Stimulated activated CD8-positive, alpha-beta memory T cell treated with anti-CD3 and anti-CD28 coated beads, Interleukin-4, amount 100 ng/mL, for 1 hour (primary cell): ENCODE results near the gene LUZP2.

Experiments used
- DNase-seq, 2 donors: peaks; one replicate each; pipeline ENCODE4 v3.0.0-alpha.2; 2020; ENCODE audit warnings: low read depth in 2 of 2, low spot score in 1 of 2

The LUZP2 gene

GRCh38 chr11:24560324-24560723 lies 63.5 kb downstream of the LUZP2 start:
- DNase-seq, result no peak

DNA sequence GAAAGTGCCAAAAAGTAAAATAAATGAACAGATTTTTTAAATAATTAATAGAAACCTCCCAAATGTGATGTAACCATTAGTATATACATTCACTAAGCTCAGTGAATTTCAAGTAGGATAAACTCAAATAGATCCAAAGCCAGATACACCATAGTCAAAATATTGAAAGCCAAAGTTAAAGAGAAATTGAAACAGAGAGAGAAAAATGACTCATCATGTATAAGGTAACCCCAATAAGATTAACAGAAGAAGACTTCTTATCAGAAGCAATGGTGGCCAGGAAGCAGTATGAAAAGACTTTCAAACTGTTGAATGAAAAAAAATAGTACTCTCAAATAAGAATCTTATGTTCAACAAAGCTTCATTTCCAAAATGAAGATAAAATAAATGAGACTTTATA lies 70.5 kb downstream of the LUZP2 start:
- no peak for DNase-seq

GRCh38 chr11:24572376-24572775 lies 75.5 kb downstream of the LUZP2 start:
- DNase-seq, result no peak

DNA sequence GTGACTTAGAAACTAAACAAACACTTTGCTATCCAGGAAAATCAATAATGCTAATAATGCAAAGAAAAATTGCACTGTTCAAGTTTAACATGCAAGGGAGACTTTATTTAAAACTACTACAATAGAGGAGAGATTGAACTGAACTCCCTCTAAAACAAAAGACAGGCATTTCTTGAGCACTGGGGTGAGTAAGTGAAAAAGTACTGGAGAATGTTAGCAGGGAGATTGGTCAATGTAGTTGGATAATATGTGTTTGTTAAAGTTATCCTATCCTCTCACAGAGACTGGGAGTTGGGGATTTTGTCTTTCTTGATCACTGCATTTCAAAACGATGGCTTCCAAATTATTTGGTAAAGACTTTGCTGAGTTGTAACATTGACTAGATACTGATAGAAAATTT lies 77.6 kb downstream of the LUZP2 start:
- DNase-seq, result no peak

DNA sequence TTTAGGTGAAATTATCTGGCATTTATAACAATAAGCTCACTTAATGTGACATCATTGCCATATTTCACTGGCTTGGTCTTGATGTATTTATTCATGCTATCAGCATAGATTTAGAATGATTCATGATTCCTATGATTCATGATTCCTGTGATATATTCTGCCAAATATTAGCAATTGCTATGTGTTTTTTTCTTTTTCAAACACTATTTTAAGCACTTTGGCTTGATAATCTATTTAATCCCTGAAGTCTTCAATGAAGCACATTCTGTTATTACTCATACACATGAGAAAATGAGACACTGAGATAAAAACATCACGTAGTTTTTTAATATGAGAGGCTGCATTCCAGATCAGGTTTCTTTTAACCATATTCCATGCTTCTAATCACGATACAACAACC lies 78.5 kb downstream of the LUZP2 start:
- DNase-seq, result no peak

- DNase-seq, result no peak
These were observed 88.3 kb downstream of the LUZP2 start for GRCh38 chr11:24585192-24585591.

DNA sequence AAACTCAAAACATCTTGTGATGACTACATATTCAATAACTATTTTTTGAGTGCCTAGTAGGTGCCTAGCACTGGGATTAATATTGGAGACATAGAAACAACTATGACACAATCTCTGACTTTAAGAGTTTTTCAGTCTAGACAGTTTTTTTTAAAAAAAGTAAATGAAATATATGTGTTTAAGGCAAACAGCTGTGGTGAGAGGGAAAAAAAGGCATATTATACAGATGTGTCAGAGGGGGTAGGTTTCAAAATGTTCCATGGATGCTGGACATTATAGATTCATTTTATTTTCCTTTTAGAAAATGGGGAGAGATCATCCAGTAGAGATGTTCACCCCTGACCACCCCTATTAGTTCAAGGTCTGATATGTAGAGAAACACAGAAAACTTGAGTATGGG lies 90.8 kb downstream of the LUZP2 start:
- DNase-seq, result no peak

DNA sequence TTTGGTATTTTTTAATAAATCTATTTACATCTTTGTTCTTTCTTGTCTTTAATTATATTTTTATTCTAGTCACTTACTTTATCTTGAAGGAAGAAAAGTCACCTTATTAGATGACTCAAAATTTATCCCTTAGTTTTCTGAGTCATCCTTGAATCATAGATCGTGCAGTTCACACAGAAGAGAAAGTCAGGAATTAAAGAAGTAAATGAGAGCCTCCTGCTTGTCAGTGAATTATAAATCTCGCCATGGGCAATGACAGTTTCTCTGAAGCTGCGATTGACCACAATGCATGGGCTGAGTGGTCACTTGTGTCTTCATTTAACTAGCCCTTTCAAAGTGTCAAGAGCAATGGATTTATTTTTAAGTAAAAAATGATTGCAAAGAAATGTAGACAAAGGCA lies 91.2 kb downstream of the LUZP2 start:
- no peak for DNase-seq

GRCh38 chr11:24589064-24589463 lies 92.2 kb downstream of the LUZP2 start:
- no peak for DNase-seq

- no peak for DNase-seq
These were observed 94.4 kb downstream of the LUZP2 start for GRCh38 chr11:24591283-24591682.

- DNase-seq, result no peak
These were observed 95.5 kb downstream of the LUZP2 start for GRCh38 chr11:24592360-24592759.

- DNase-seq, result no peak
These were observed 96.5 kb downstream of the LUZP2 start for GRCh38 chr11:24593332-24593731.

GRCh38 chr11:24594401-24594800 lies 97.5 kb downstream of the LUZP2 start:
- no peak for DNase-seq

DNA sequence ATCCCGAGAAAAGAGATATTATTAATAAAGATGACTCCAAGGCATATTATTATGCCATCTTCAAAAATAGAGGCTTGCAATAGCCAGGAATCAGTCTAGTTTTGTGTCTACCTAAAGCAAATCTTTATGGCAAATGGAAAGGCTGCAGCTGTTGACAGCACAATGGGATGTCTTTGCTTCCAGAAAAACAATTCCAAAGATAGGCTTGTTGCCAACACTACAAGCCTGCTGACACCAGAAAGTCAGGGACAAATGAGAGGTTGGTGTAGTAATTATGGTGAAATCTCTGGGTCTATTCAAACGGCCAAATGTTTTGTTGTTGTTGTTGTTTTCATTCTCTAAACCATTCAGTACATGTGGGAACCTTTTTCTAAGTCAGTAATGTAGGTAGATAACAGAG lies 101.8 kb downstream of the LUZP2 start:
- no peak for DNase-seq

- no peak for DNase-seq
These were observed 112.6 kb downstream of the LUZP2 start for GRCh38 chr11:24609192-24610119.

- no peak for DNase-seq
These were observed 118.8 kb downstream of the LUZP2 start for GRCh38 chr11:24615451-24616160.

DNA sequence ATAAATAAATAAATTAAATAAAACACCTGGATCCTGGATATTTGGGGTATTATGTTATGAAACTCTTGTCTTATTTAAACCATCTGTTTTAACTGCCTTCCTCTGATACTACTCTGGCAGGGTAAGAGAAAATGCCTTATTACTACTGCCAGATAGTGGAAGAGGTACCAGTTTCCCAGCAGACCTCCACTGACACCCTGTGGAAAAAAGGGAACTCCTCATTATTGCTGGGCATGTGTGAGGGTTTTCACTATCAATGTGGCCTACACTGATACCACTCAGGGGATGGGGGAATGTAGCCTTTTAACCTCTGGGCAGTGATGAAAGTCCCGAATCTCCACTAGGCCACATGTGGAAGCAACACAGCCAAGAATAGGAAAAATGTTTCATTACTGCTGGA lies 121.0 kb downstream of the LUZP2 start:
- DNase-seq, result no peak

DNA sequence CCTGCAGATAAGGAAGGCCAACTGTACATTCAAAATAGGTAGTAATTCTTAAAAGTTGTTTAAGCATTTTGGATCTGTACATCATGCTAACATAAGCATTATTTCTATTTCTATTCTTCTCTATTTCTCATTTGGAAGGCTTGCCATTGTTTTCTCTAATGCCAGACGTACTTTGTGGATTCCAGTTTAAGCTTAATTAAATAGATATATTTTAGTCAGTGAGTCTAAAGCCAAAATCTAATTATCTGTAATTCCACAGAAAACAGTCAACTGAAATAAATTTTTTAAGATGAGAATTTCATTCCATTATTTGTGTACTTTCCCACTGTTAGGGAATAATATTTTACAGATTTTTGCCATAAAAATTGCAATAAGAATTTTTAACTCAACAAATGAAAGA lies 123.0 kb downstream of the LUZP2 start:
- no peak for DNase-seq

GRCh38 chr11:24622262-24622661 lies 125.4 kb downstream of the LUZP2 start:
- DNase-seq, result no peak

DNA sequence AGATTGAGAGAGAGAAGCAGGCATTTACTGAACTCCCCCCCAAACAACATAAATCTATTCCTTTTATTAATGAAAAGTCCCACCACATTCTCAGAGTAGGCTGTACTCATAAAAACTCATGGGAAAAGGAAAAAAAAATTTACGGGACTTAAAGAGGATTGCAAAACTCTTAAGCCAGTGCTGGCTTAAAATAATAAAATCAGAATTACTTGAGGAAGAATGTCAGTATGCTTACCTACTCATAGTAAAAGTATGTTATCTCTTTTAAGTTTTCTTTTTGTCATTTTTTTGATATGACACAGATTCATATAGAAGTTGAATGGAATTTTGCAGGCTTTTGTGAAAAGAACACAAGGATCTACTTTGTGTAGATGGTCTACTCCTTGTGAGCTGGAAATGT lies 126.3 kb downstream of the LUZP2 start:
- DNase-seq, result no peak

DNA sequence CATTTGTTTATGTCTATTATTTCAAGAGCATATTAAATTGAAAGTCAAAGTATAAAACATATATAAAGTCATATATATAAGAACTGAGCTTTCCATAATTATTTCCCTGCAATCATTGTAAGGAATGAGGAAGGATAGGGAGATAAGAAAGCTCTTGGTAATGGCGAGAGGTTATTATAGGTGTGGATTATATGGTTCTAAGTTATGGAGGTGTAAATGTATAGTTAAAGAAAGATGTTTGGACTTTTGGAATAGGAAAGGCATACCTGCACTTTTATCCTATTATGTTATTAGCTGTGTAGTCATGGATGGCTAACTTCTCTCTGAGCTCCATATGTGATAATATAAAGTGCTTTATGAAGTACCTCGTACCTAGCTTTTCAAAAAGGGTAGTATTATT lies 127.6 kb downstream of the LUZP2 start:
- DNase-seq, result no peak

- DNase-seq, result no peak
These were observed 129.1 kb downstream of the LUZP2 start for GRCh38 chr11:24625975-24626374.
